OCI-LY7 (cell line): ENCODE results near the gene NGEF. TPM values are rescaled to one million over a fixed set of nuclear protein-coding genes. Genes with fewer than 3 reads are reported as not detected.

Experiments used
- BruUV-seq: library from RNA; stranded (reverse); fragments of 400-500 nt; replicated peaks from 2 replicates; lab custom pipeline; 2021; lab: Mats Ljungman, UMichigan
- CTCF ChIA-PET: fragments of 300-600 bp; sonication (Branson Sonifier 250); formaldehyde crosslinking; loops from one replicate; lab custom pipeline; 2022; ENCODE audit warnings: antibody characterized with exemption; ENCODE audit not compliant: unreplicated experiment; lab: Charles Lee
- POLR2A ChIA-PET: fragments of 300-600 bp; sonication (Branson Sonifier 250); formaldehyde crosslinking; loops from one replicate; lab custom pipeline; 2022; ENCODE audit warnings: antibody characterized with exemption; lab: Charles Lee
- DNase-seq: peaks from one replicate; pipeline ENCODE4 v3.0.0-alpha.2; 2015; ENCODE audit warnings: low spot score
- H2AFZ ChIP-seq: fragments of 200-600 bp; sonication (generic), shearing (Covaris generic); 2 replicates; pipeline ENCODE4 v1.6.1; 2014; ENCODE audit warnings: mild to moderate bottlenecking, antibody characterized with exemption, low read length, moderate library complexity
- H3K27ac ChIP-seq: fragments of 200-600 bp; sonication (generic); 2 replicates; pipeline ENCODE4 v1.5.1; 2014; ENCODE audit warnings: mixed run types, low read depth, mild to moderate bottlenecking, moderate library complexity, low read length, inconsistent platforms; ENCODE audit not compliant: poor library complexity, severe bottlenecking
- H3K36me3 ChIP-seq: fragments of 200-600 bp; sonication (generic); 2 replicates; pipeline ENCODE4 v1.6.1; 2014; ENCODE audit warnings: mild to moderate bottlenecking, antibody characterized with exemption, low read length, moderate library complexity, mixed read lengths; ENCODE audit not compliant: insufficient read depth
- H3K4me1 ChIP-seq: fragments of 200-600 bp; sonication (generic); 2 replicates; pipeline ENCODE4 v1.5.1; 2014; ENCODE audit warnings: mild to moderate bottlenecking, low read length; ENCODE audit not compliant: insufficient read depth, poor library complexity, severe bottlenecking
- H3K4me2 ChIP-seq: fragments of 200-600 bp; sonication (generic); 2 replicates; pipeline ENCODE4 v1.6.1; 2014; ENCODE audit warnings: mild to moderate bottlenecking, low read length
- H3K4me3 ChIP-seq: fragments of 200-600 bp; sonication (generic); 2 replicates; pipeline ENCODE4 v1.5.1; 2014; ENCODE audit warnings: mild to moderate bottlenecking, low read depth, low read length; ENCODE audit not compliant: poor library complexity, severe bottlenecking
- H3K79me2 ChIP-seq: fragments of 200-600 bp; sonication (generic); 2 replicates; pipeline ENCODE4 v1.6.1; 2016; ENCODE audit warnings: low read depth, mild to moderate bottlenecking, low read length, moderate library complexity, mixed read lengths; ENCODE audit not compliant: insufficient read depth
- H3K9me2 ChIP-seq: fragments of 200-600 bp; sonication (generic); 2 replicates; pipeline ENCODE4 v1.6.1; 2016; ENCODE audit warnings: mild to moderate bottlenecking, low read length, mixed read lengths; ENCODE audit not compliant: insufficient read depth
- H3K9me3 ChIP-seq: fragments of 200-600 bp; sonication (generic); 2 replicates; pipeline ENCODE4 v1.6.1; 2014; ENCODE audit warnings: mild to moderate bottlenecking, mixed run types, low read length, mixed read lengths
- H4K20me1 ChIP-seq: fragments of 200-600 bp; sonication (generic); 2 replicates; pipeline ENCODE4 v1.6.1; 2014; ENCODE audit warnings: mild to moderate bottlenecking, antibody characterized with exemption, low read length, moderate library complexity, mixed read lengths; ENCODE audit not compliant: insufficient read depth
- EZH2phosphoT487 ChIP-seq: fragments of 200-600 bp; sonication (generic); IDR thresholded peaks from 2 replicates; pipeline ENCODE4 v1.6.1; 2018; ENCODE audit warnings: low read depth, borderline replicate concordance, mild to moderate bottlenecking, mixed run types, antibody characterized with exemption, low read length, moderate library complexity, mixed read lengths
- intact Hi-C: fragments of 100-400 bp; cut with micrococcal nuclease; formaldehyde crosslinking; loops from one replicate; pipeline ENCODE4 v1.10.0; 2022; ENCODE audit not compliant: unreplicated experiment
- total RNA-seq, 2 experiments: library from RNA; depleted of rRNA in 1 of 2; stranded (reverse); fragments of >200 nt in 1 of 2; shearing (Covaris generic) in 1 of 2; gene quantifications; 2 replicates each; pipeline ENCODE4 v1.2.3, GENCODE V29; 2014 to 2022
- TF ChIP-seq, protein P1 (sequence below): fragments of 200-600 bp; sonication (generic); conservative IDR thresholded peaks from 2 replicates; pipeline ENCODE4 v1.5.1; 2014; ENCODE audit warnings: mild to moderate bottlenecking, antibody characterized with exemption, low read length, moderate library complexity, mixed read lengths

The NGEF gene
- total RNA-seq, 2 experiments from 2014 or later = 0.82 TPM; not detected in 1

DNA sequence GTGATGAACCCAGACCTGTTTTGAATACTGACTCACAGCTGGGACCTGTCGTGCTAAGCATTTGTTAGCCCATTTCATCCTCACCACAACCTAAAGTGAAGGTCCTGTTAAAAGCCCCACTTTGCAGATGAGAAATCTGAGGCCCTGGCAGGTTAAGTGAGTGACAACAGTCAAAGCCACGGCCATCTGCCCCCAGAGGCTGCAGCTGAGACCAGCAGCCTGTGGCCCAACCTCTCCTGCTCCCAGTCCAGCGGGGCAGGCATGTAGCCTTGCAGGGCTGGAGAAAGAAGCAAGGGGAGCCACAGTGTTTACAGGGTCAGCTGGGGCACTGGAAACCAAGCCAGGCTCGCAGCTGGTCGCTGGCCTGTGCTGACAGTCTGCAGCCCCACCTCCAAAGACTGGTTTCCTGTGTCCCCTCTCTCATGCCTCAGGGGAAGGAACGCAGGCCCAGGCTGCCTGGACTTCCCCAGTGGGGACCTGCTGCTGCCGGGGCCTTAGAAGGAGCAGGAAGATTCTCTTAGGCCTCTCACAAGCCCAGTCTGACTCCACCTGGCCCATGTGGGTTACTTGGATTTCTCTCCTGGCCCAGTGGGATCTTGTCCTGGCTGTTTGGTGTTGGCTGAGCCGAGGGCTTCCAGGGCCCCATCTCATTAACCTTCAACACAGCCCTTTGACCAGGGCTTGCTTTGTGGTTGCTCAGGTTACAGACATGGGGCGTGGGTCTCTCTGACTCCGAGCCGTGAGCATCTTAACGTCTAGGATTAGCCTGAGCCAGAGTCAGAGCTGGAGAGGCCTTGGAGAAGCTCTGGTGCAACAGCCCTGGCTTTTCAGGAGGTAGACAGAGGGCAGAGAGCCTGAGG lies 48.8 kb upstream of the NGEF start:
- ChIA-PET CTCF (interaction anchor here (1.1 to 1.6 kb wide), 2 partner anchors 42 to 81 kb away, joined by 4 to 6 read pairs; no protein-coding TSS in a partner anchor), POLR2A (interaction anchor here (0.6 to 3.4 kb wide), 18 partner anchors 9 to 1364 kb away, joined by 3 to 40 read pairs (median 6); partner anchors contain the start of gene ATG16L1)
- intact Hi-C loops = loop anchor here (1.0 to 5.0 kb wide), 5 partner anchors 15 to 165 kb away; no protein-coding TSS in a partner anchor
- TF ChIP-seq EZH2phosphoT487 = no peak
- TF ChIP-seq, protein P1, sequence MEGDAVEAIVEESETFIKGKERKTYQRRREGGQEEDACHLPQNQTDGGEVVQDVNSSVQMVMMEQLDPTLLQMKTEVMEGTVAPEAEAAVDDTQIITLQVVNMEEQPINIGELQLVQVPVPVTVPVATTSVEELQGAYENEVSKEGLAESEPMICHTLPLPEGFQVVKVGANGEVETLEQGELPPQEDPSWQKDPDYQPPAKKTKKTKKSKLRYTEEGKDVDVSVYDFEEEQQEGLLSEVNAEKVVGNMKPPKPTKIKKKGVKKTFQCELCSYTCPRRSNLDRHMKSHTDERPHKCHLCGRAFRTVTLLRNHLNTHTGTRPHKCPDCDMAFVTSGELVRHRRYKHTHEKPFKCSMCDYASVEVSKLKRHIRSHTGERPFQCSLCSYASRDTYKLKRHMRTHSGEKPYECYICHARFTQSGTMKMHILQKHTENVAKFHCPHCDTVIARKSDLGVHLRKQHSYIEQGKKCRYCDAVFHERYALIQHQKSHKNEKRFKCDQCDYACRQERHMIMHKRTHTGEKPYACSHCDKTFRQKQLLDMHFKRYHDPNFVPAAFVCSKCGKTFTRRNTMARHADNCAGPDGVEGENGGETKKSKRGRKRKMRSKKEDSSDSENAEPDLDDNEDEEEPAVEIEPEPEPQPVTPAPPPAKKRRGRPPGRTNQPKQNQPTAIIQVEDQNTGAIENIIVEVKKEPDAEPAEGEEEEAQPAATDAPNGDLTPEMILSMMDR = peak; percentile 67
- H3K9me3 ChIP-seq = no peaks in the 10 kb centered on the region
- BruUV-seq = TSS peak; percentile 51
- peaks cover 48% of the 10 kb centered on the region for H3K79me2 ChIP-seq
- H3K36me3 ChIP-seq = peaks cover 37% of the 10 kb centered on the region
- H3K27ac ChIP-seq = peak overlapping the region; percentile 87
- peak; percentile 73 for DNase-seq
- H3K4me1 ChIP-seq = peaks cover 38% of the 10 kb centered on the region
- H3K4me2 ChIP-seq = peak overlapping the region; percentile 98
- H4K20me1 ChIP-seq = peaks cover 29% of the 10 kb centered on the region
- H2AFZ ChIP-seq = no peak overlapping the region
- H3K4me3 ChIP-seq = peak overlapping the region; percentile 81
- no peaks in the 10 kb centered on the region for H3K9me2 ChIP-seq

GRCh38 chr2:233060980-233061590 lies 48.0 kb upstream of the NGEF start:
- DNase-seq = peak; percentile 86
- TF ChIP-seq, protein P1 = no peak
- no peak for TF ChIP-seq EZH2phosphoT487
- Histone ChIP-seq H3K9me2 (no peaks in the 10 kb centered on the region), H2AFZ (no peak overlapping the region), H3K4me3 (peak overlapping the region; percentile 81), H3K27ac (peak overlapping the region; percentile 87), H3K79me2 (peaks cover 43% of the 10 kb centered on the region), H3K4me2 (peak overlapping the region; percentile 98), H4K20me1 (peaks cover 29% of the 10 kb centered on the region), H3K9me3 (no peaks in the 10 kb centered on the region), H3K4me1 (peaks cover 38% of the 10 kb centered on the region), H3K36me3 (peaks cover 30% of the 10 kb centered on the region)
- intact Hi-C loops = loop anchor here (1.0 to 5.0 kb wide), 5 partner anchors 26 to 190 kb away; partner anchors contain the start of gene ATG16L1
- no TSS peak for BruUV-seq
- POLR2A ChIA-PET = interaction anchor here (0.6 to 3.4 kb wide), 28 partner anchors 9 to 1365 kb away, joined by 3 to 40 read pairs (median 6); partner anchors contain the start of genes ATG16L1 and HJURP
- CTCF ChIA-PET = interaction anchor here (0.6 to 1.8 kb wide), 11 partner anchors 12 to 219 kb away, joined by 3 to 13 read pairs (median 4); no protein-coding TSS in a partner anchor
